Measurements from ENCODE around the gene ARHGAP36.

ARHGAP36 gene

GRCh38 chrX:131041667-131042066 lies 16.5 kb upstream of the ARHGAP36 start:
- H3K4me3 ChIP-seq (ENCODE audit: low read length): no peak overlapping the region
- TF ChIP-seq CTCF (IDR thresholded peaks at IDR 0.05; ENCODE audit: insufficient read depth, low read depth, low read length, missing control alignments): no peak
- DNase-seq (ENCODE audit: low read depth): no peak

- TF ChIP-seq CTCF (IDR thresholded peaks at IDR 0.05; ENCODE audit: insufficient read depth, low read depth, low read length, missing control alignments): no peak
- no peak for DNase-seq (ENCODE audit: low read depth)
- H3K4me3 ChIP-seq (ENCODE audit: low read length): no peak overlapping the region
These were observed 12.4 kb upstream of the ARHGAP36 start for GRCh38 chrX:131045726-131046125.

GRCh38 chrX:131046596-131046995 lies 11.6 kb upstream of the ARHGAP36 start:
- no peak overlapping the region for H3K4me3 ChIP-seq (ENCODE audit: low read length)
- no peak for DNase-seq (ENCODE audit: low read depth)
- no peak for TF ChIP-seq CTCF (IDR thresholded peaks at IDR 0.05; ENCODE audit: insufficient read depth, low read depth, low read length, missing control alignments)

GRCh38 chrX:131047180-131047579 lies 11.0 kb upstream of the ARHGAP36 start:
- no peak overlapping the region for H3K4me3 ChIP-seq (ENCODE audit: low read length)
- DNase-seq (ENCODE audit: low read depth): no peak
- TF ChIP-seq CTCF (IDR thresholded peaks at IDR 0.05; ENCODE audit: insufficient read depth, low read depth, low read length, missing control alignments): no peak

GRCh38 chrX:131053076-131053475 lies 5.1 kb upstream of the ARHGAP36 start:
- DNase-seq (ENCODE audit: low read depth): no peak
- H3K4me3 ChIP-seq (ENCODE audit: low read length): no peak overlapping the region
- TF ChIP-seq CTCF (IDR thresholded peaks at IDR 0.05; ENCODE audit: insufficient read depth, low read depth, low read length, missing control alignments): no peak

- no peak for TF ChIP-seq CTCF (IDR thresholded peaks at IDR 0.05; ENCODE audit: insufficient read depth, low read depth, low read length, missing control alignments)
- H3K4me3 ChIP-seq (ENCODE audit: low read length): no peak overlapping the region
- DNase-seq (ENCODE audit: low read depth): no peak
These were observed 3.2 kb upstream of the ARHGAP36 start for GRCh38 chrX:131054906-131055305.

GRCh38 chrX:131057706-131058105 lies 440 bp upstream of the ARHGAP36 start:
- no peak for DNase-seq (ENCODE audit: low read depth)
- H3K4me3 ChIP-seq (ENCODE audit: low read length): no peak overlapping the region
- no peak for TF ChIP-seq CTCF (IDR thresholded peaks at IDR 0.05; ENCODE audit: insufficient read depth, low read depth, low read length, missing control alignments)

Measured in epithelial cell of esophagus (primary cell).